NCI-H1930 (cell line): ENCODE measurements around the gene LAMA5.

Experiments
- DNase-seq, 2 experiments: peaks; one replicate each; lab custom pipeline; 2025; lab: John Stamatoyannopoulos, UW

The LAMA5 gene

GRCh38 chr20:62349556-62350097, 17.5 kb downstream of the LAMA5 start:
- DNase-seq: no peak

GRCh38 chr20:62348604-62349003, 18.5 kb downstream of the LAMA5 start:
- no peak for DNase-seq

GRCh38 chr20:62347445-62347844, 19.7 kb downstream of the LAMA5 start:
- DNase-seq: no peak

- DNase-seq: no peak
These were observed 20.0 kb downstream of the LAMA5 start for GRCh38 chr20:62347151-62347404.

- DNase-seq: no peak
These were observed 20.5 kb downstream of the LAMA5 start for GRCh38 chr20:62346398-62347150.

GRCh38 chr20:62345681-62346370, 21.3 kb downstream of the LAMA5 start:
- no peak for DNase-seq

GRCh38 chr20:62344782-62345181, 22.3 kb downstream of the LAMA5 start:
- no peak for DNase-seq

GRCh38 chr20:62344092-62344491, 23.0 kb downstream of the LAMA5 start:
- no peak for DNase-seq

GRCh38 chr20:62342910-62343309, 24.2 kb downstream of the LAMA5 start:
- no peak for DNase-seq

GRCh38 chr20:62339647-62340062, 27.5 kb downstream of the LAMA5 start:
- DNase-seq: no peak

GRCh38 chr20:62338294-62338620, 28.9 kb downstream of the LAMA5 start:
- no peak for DNase-seq

- no peak for DNase-seq
These were observed 29.4 kb downstream of the LAMA5 start for GRCh38 chr20:62337558-62338293.

- DNase-seq: no peak
These were observed 30.1 kb downstream of the LAMA5 start for GRCh38 chr20:62336775-62337557.

GRCh38 chr20:62336329-62336728, 30.8 kb downstream of the LAMA5 start:
- DNase-seq: no peak

- no peak for DNase-seq
These were observed 31.6 kb downstream of the LAMA5 start for GRCh38 chr20:62335532-62335931.

GRCh38 chr20:62334881-62335280, 32.2 kb downstream of the LAMA5 start:
- DNase-seq: no peak

GRCh38 chr20:62333820-62334595, 33.1 kb downstream of the LAMA5 start:
- no peak for DNase-seq

GRCh38 chr20:62332989-62333819, 33.9 kb downstream of the LAMA5 start:
- no peak for DNase-seq

- no peak for DNase-seq
These were observed 34.7 kb downstream of the LAMA5 start for GRCh38 chr20:62332421-62332820.

GRCh38 chr20:62331347-62331746, 35.8 kb downstream of the LAMA5 start:
- DNase-seq: no peak
